Sciatic nerve (tissue), 2 donors: ENCODE measurements around the gene TGFB1. TPM values are rescaled to one million over a fixed set of nuclear protein-coding genes. Genes with fewer than 3 reads are reported as not detected.

ENCODE experiments used
- ATAC-seq: fragments of 200-7000 bp; cut with Tn5 transposase; one replicate; pipeline ENCODE4 v1.9.1; 2020; ENCODE audit warnings: mild to moderate bottlenecking, moderate library complexity
- DNase-seq: peaks from one replicate; pipeline ENCODE4 v3.0.0-alpha.2; 2020; ENCODE audit warnings: low spot score
- intact Hi-C: fragments of 100-400 bp; cut with DNase I; formaldehyde crosslinking; loops from one replicate; pipeline ENCODE4 v1.14.2; 2022
- total RNA-seq: library from RNA; stranded (reverse); fragmentation: NEBNext Ultra II Directional; extraction: Animal tissue kit (Norgen Biotek cat#: 25700); gene quantifications from one replicate; pipeline ENCODE4 v1.2.1, GENCODE V29; 2021
- donor health status: DM: no; HTN: no; CAD: no.
- donor health status: DM: no; HTN: no; CAD: no.

Gene TGFB1
- total RNA-seq, 1 donor from 2014 or later: 33.7 TPM

- intact Hi-C loops: loop anchor here (10.0 kb wide), 1 partner anchor 586 kb away; the partner anchor contains the start of gene CD79A
- ATAC-seq (no peak), DNase-seq (no peak)
Measured at GRCh38 chr19:41288673-41289530, 64.8 kb downstream of the TGFB1 start.

Other genes with a start within 250 kb of the TGFB1 start
- not detected for gene CYP2F1, start 239.5 kb downstream of the TGFB1 start, total RNA-seq
- 1.1 TPM for gene CYP2S1, start 160.7 kb downstream of the TGFB1 start, total RNA-seq
- 65.8 TPM for gene AXL, start 134.7 kb downstream of the TGFB1 start, total RNA-seq
- gene HNRNPUL1, start 89.5 kb downstream of the TGFB1 start, total RNA-seq: 161 TPM
- gene CCDC97, start 43.8 kb downstream of the TGFB1 start, total RNA-seq: 29.8 TPM
- 4.1 TPM for gene B9D2, start 10.2 kb upstream of the TGFB1 start, total RNA-seq
- 23.5 TPM for gene TMEM91, start 22.6 kb upstream of the TGFB1 start, total RNA-seq
- gene EXOSC5, start 43.4 kb upstream of the TGFB1 start, total RNA-seq: 12.0 TPM
- 24.2 TPM for gene BCKDHA, start 43.9 kb upstream of the TGFB1 start, total RNA-seq
- 6.1 TPM for gene B3GNT8, start 73.5 kb upstream of the TGFB1 start, total RNA-seq
- gene DMAC2, start 86.0 kb upstream of the TGFB1 start, total RNA-seq: 33.9 TPM
- not detected for gene ERICH4, start 89.2 kb upstream of the TGFB1 start, total RNA-seq
- 2.5 TPM for gene CEACAM21, start 222.2 kb upstream of the TGFB1 start, total RNA-seq